Osteoblast (primary cell): Measurements from ENCODE around the gene TBCA. TPM values are rescaled to one million over a fixed set of nuclear protein-coding genes. Genes with fewer than 3 reads are reported as not detected.
A peak's percentile ranks its signal among the peaks of the same experiment; 100 is the strongest.

ENCODE experiments used
- DNase-seq: peaks from one replicate; pipeline ENCODE4 v3.0.0; 2011; ENCODE audit warnings: low spot score, mixed read lengths; ENCODE audit not compliant: insufficient read length; ENCODE audit errors: missing footprints
- H2AFZ ChIP-seq: 2 replicates; pipeline ENCODE4 v1.6.0; 2011; ENCODE audit warnings: mild to moderate bottlenecking, low read length
- H3K27ac ChIP-seq: 2 replicates; pipeline ENCODE4 v1.5.1; 2011; ENCODE audit warnings: mild to moderate bottlenecking, low read depth, low read length, moderate library complexity
- H3K27me3 ChIP-seq: 2 replicates; pipeline ENCODE4 v1.6.0; 2012; ENCODE audit warnings: mild to moderate bottlenecking, control low read depth, inconsistent platforms, low read length, moderate library complexity; ENCODE audit not compliant: insufficient read depth
- H3K36me3 ChIP-seq: 2 replicates; pipeline ENCODE4 v1.5.1; 2011; ENCODE audit warnings: mild to moderate bottlenecking, low read length, control low read depth, moderate library complexity; ENCODE audit not compliant: insufficient read depth
- H3K4me1 ChIP-seq: 2 replicates; pipeline ENCODE4 v1.5.1; 2011; ENCODE audit warnings: mild to moderate bottlenecking, low read length, control low read depth, moderate library complexity; ENCODE audit not compliant: insufficient read depth
- H3K4me2 ChIP-seq: 2 replicates; pipeline ENCODE4 v1.6.0; 2011; ENCODE audit warnings: mild to moderate bottlenecking, low read length; ENCODE audit not compliant: insufficient read depth
- H3K4me3 ChIP-seq: fragments of 200-600 bp; sonication (generic); 3 replicates; pipeline ENCODE4 v1.5.1; 2012; ENCODE audit warnings: mild to moderate bottlenecking, low read length, inconsistent platforms; ENCODE audit not compliant: insufficient read depth
- H3K79me2 ChIP-seq: 2 replicates; pipeline ENCODE4 v1.6.0; 2012; ENCODE audit warnings: mild to moderate bottlenecking, low read length, control low read depth, inconsistent platforms; ENCODE audit not compliant: insufficient read depth
- H3K9me3 ChIP-seq: 2 replicates; pipeline ENCODE4 v1.5.1; 2011; ENCODE audit warnings: low read depth, low read length, control low read depth
- H4K20me1 ChIP-seq: 2 replicates; pipeline ENCODE4 v1.6.0; 2012; ENCODE audit warnings: mild to moderate bottlenecking, low read length, control low read depth; ENCODE audit not compliant: insufficient read depth
- total RNA-seq: library from RNA; depleted of rRNA; stranded (reverse); fragments of >200 nt; gene quantifications from 2 replicates; pipeline ENCODE4 v1.2.3, GENCODE V29; 2012
- TF ChIP-seq, protein P1 (sequence below): IDR thresholded peaks from 2 replicates; pipeline ENCODE4 v1.5.1; 2011; ENCODE audit warnings: mild to moderate bottlenecking, low read depth, low read length, moderate library complexity; ENCODE audit errors: extremely low read depth

The TBCA gene
- total RNA-seq, 1 donor = 113 TPM

- Histone ChIP-seq H2AFZ (no peak overlapping the region), H3K4me3 (no peak overlapping the region), H3K27ac (no peak overlapping the region), H3K79me2 (peaks cover 96% of the 10 kb centered on the region), H3K4me2 (no peak overlapping the region), H3K36me3 (peaks cover 14% of the 10 kb centered on the region), H3K9me3 (no peaks in the 10 kb centered on the region), H3K27me3 (no peaks in the 10 kb centered on the region), H3K4me1 (peaks cover 3% of the 10 kb centered on the region), H4K20me1 (peaks cover 60% of the 10 kb centered on the region)
- DNase-seq = no peak
- TF ChIP-seq, protein P1, sequence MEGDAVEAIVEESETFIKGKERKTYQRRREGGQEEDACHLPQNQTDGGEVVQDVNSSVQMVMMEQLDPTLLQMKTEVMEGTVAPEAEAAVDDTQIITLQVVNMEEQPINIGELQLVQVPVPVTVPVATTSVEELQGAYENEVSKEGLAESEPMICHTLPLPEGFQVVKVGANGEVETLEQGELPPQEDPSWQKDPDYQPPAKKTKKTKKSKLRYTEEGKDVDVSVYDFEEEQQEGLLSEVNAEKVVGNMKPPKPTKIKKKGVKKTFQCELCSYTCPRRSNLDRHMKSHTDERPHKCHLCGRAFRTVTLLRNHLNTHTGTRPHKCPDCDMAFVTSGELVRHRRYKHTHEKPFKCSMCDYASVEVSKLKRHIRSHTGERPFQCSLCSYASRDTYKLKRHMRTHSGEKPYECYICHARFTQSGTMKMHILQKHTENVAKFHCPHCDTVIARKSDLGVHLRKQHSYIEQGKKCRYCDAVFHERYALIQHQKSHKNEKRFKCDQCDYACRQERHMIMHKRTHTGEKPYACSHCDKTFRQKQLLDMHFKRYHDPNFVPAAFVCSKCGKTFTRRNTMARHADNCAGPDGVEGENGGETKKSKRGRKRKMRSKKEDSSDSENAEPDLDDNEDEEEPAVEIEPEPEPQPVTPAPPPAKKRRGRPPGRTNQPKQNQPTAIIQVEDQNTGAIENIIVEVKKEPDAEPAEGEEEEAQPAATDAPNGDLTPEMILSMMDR = no peak
These were observed 7.2 kb downstream of the TBCA start for GRCh38 chr5:77768978-77769377.

- Histone ChIP-seq H4K20me1 (peaks cover 54% of the 10 kb centered on the region), H3K4me1 (no peaks in the 10 kb centered on the region), H3K79me2 (peaks cover 93% of the 10 kb centered on the region)
These were observed 8.8 kb downstream of the TBCA start for GRCh38 chr5:77767301-77767700.

GRCh38 chr5:77761606-77762005, 14.5 kb downstream of the TBCA start:
- Histone ChIP-seq H3K27me3 (no peaks in the 10 kb centered on the region), H3K27ac (no peak overlapping the region), H4K20me1 (peaks cover 44% of the 10 kb centered on the region), H3K4me2 (no peak overlapping the region), H3K36me3 (no peaks in the 10 kb centered on the region), H3K4me3 (no peak overlapping the region), H2AFZ (no peak overlapping the region), H3K79me2 (peaks cover 84% of the 10 kb centered on the region), H3K9me3 (no peaks in the 10 kb centered on the region), H3K4me1 (no peaks in the 10 kb centered on the region)
- DNase-seq = no peak
- TF ChIP-seq, protein P1 = no peak

More at GRCh38 chr5:77767301-77767700, 8.8 kb downstream of the TBCA start:
- TF ChIP-seq, protein P1 = no peak
- no peaks in the 10 kb centered on the region for H3K27me3 ChIP-seq
- H3K4me2 ChIP-seq = no peak overlapping the region
- H3K9me3 ChIP-seq = no peaks in the 10 kb centered on the region
- peaks cover 14% of the 10 kb centered on the region for H3K36me3 ChIP-seq
- H2AFZ ChIP-seq = no peak overlapping the region
- no peak overlapping the region for H3K4me3 ChIP-seq
- H3K27ac ChIP-seq = no peak overlapping the region
- DNase-seq = peak; percentile 63

GRCh38 chr5:77758141-77758938, 17.8 kb downstream of the TBCA start:
- no peak for DNase-seq
- H3K27ac ChIP-seq = no peak overlapping the region
- no peak overlapping the region for H2AFZ ChIP-seq
- TF ChIP-seq, protein P1 = no peak
- H3K9me3 ChIP-seq = no peaks in the 10 kb centered on the region
- no peak overlapping the region for H3K4me2 ChIP-seq
- H3K36me3 ChIP-seq = no peaks in the 10 kb centered on the region
- H3K4me1 ChIP-seq = peaks cover 6% of the 10 kb centered on the region
- no peak overlapping the region for H3K4me3 ChIP-seq
- H3K79me2 ChIP-seq = peaks cover 86% of the 10 kb centered on the region
- H3K27me3 ChIP-seq = no peaks in the 10 kb centered on the region
- H4K20me1 ChIP-seq = peaks cover 61% of the 10 kb centered on the region
